ENCODE results near the gene ABLIM2. TPM values are rescaled to one million over a fixed set of nuclear protein-coding genes. Genes with fewer than 3 reads are reported as not detected.

ABLIM2 gene
- total RNA-seq, 3 donors from 2014 or later (not counting 1 experiment from before 2014, with no cell fraction given) = 0.71 to 2.8 (median 1.3) TPM

DNA sequence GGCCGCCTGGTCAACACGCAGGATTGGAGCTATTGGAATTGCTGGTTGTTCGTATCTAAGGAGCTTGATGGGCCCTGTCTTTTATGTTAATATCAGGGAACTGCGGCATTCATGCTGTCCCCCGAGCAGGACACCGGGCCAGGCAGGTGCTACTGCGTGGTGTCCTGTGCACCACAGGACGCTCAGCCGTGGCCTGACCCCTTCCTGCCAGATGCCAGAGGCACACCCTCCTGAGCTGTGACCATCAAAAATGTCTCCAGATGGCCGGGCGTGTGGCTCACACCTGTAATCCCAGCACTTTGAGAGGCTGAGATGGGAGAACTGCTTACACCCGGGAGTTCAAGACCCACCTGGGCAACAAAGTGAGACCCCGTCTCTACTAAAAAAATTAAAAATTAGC lies 32.1 kb downstream of the ABLIM2 start:
- Mint-ChIP-seq H3K27me3 (ENCODE audit: low read depth in 2 of 2) (peaks cover 0 to 6% of the 10 kb centered on the region in 2 donors), H3K36me3 (no peaks in the 10 kb centered on the region), H3K4me3 (no peak overlapping the region), H3K9me3 (no peaks in the 10 kb centered on the region), H3K4me1 (no peaks in the 10 kb centered on the region), H3K27ac (no peak overlapping the region)
- ATAC-seq (no peak), DNase-seq (no peak)
- no peak for TF ChIP-seq CTCF (IDR thresholded peaks at IDR 0.05)
- Histone ChIP-seq H3K4me1 (ENCODE audit: control insufficient read depth, insufficient read depth, low read length) (no peaks in the 10 kb centered on the region), H3K27me3 (ENCODE audit: control insufficient read depth, insufficient read depth, low read length) (peaks cover 2% of the 10 kb centered on the region), H3K27ac (ENCODE audit: low read length) (no peak overlapping the region), H3K9me3 (ENCODE audit: control insufficient read depth, insufficient read depth, low read length) (no peaks in the 10 kb centered on the region), H3K4me3 (ENCODE audit: low read length) (no peak overlapping the region), H3K36me3 (ENCODE audit: control insufficient read depth, insufficient read depth, low read length) (no peaks in the 10 kb centered on the region)
- intact Hi-C loops (cut with micrococcal nuclease) = no loop called here
- 89% methylated on average over 13 of the region's 13 CpGs for WGBS (ENCODE audit: insufficient coverage)

GRCh38 chr4:8125526-8126056 lies 33.0 kb downstream of the ABLIM2 start:
- Histone ChIP-seq H3K27me3 (ENCODE audit: control insufficient read depth, insufficient read depth, low read length) (peaks cover 2% of the 10 kb centered on the region), H3K9me3 (ENCODE audit: control insufficient read depth, insufficient read depth, low read length) (no peaks in the 10 kb centered on the region), H3K4me3 (ENCODE audit: low read length) (no peak overlapping the region), H3K27ac (ENCODE audit: low read length) (no peak overlapping the region), H3K4me1 (ENCODE audit: control insufficient read depth, insufficient read depth, low read length) (no peaks in the 10 kb centered on the region), H3K36me3 (ENCODE audit: control insufficient read depth, insufficient read depth, low read length) (no peaks in the 10 kb centered on the region)
- DNase-seq = no peak
- peaks cover 0 to 6% of the 10 kb centered on the region in 2 donors for H3K27me3 Mint-ChIP-seq (ENCODE audit: low read depth in 2 of 2)
- H3K4me3 Mint-ChIP-seq = no peak overlapping the region
- no peak for TF ChIP-seq CTCF (IDR thresholded peaks at IDR 0.05)
- H3K36me3 Mint-ChIP-seq = no peaks in the 10 kb centered on the region
- intact Hi-C loops (cut with micrococcal nuclease) = no loop called here
- no peaks in the 10 kb centered on the region for H3K9me3 Mint-ChIP-seq
- 88% methylated on average over 20 of the region's 20 CpGs for WGBS (ENCODE audit: insufficient coverage)
- no peak for ATAC-seq
- no peak overlapping the region for H3K27ac Mint-ChIP-seq
- no peaks in the 10 kb centered on the region for H3K4me1 Mint-ChIP-seq

- H3K27ac Mint-ChIP-seq = no peak overlapping the region
- Histone ChIP-seq H3K27me3 (ENCODE audit: control insufficient read depth, insufficient read depth, low read length) (no peaks in the 10 kb centered on the region), H3K27ac (ENCODE audit: low read length) (no peak overlapping the region), H3K36me3 (ENCODE audit: control insufficient read depth, insufficient read depth, low read length) (no peaks in the 10 kb centered on the region), H3K9me3 (ENCODE audit: control insufficient read depth, insufficient read depth, low read length) (no peaks in the 10 kb centered on the region), H3K4me3 (ENCODE audit: low read length) (no peak overlapping the region), H3K4me1 (ENCODE audit: control insufficient read depth, insufficient read depth, low read length) (no peaks in the 10 kb centered on the region)
- intact Hi-C loops (cut with micrococcal nuclease) = no loop called here
- 43% methylated on average over 5 of the region's 5 CpGs for WGBS (ENCODE audit: insufficient coverage)
- no peaks in the 10 kb centered on the region for H3K9me3 Mint-ChIP-seq
- no peaks in the 10 kb centered on the region for H3K36me3 Mint-ChIP-seq
- H3K4me3 Mint-ChIP-seq = no peak overlapping the region
- no peaks in the 10 kb centered on the region for H3K4me1 Mint-ChIP-seq
- H3K27me3 Mint-ChIP-seq (ENCODE audit: low read depth in 2 of 2) = peaks cover 0 to 9% of the 10 kb centered on the region in 2 donors
- TF ChIP-seq CTCF (IDR thresholded peaks at IDR 0.05) = no peak
- ATAC-seq (no peak), DNase-seq (no peak)
These were observed 34.7 kb downstream of the ABLIM2 start for GRCh38 chr4:8123870-8124269.

DNA sequence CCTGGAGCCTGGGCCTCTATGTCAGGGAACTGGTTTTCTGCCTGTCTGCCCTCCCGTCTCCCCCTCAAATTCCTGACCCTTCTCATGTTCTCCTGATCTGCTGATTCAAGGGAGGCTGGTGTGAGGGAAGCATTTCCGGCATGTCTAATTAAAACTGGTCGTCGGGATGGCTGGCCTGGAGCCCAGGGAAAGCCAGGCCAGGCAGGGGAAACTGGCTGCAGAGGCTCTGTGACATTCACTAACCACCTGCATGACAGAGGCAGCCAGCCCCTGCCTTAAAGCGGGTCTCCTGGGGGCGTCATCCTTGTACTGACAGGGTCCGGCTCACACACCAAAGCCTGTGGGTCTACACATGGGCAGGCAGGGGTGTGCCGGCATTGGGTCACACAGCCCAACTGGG lies 35.2 kb downstream of the ABLIM2 start:
- ATAC-seq = no peak
- TF ChIP-seq CTCF (IDR thresholded peaks at IDR 0.05) = no peak
- H3K4me1 Mint-ChIP-seq = no peaks in the 10 kb centered on the region

More for the DNA sequence above, 35.2 kb downstream of the ABLIM2 start:
- Mint-ChIP-seq H3K27ac (no peak overlapping the region), H3K36me3 (no peaks in the 10 kb centered on the region), H3K4me3 (no peak overlapping the region), H3K27me3 (ENCODE audit: low read depth in 2 of 2) (peaks cover 0 to 9% of the 10 kb centered on the region in 2 donors), H3K9me3 (no peaks in the 10 kb centered on the region)
- H3K4me3 ChIP-seq (ENCODE audit: low read length) = no peak overlapping the region
- no peak overlapping the region for H3K27ac ChIP-seq (ENCODE audit: low read length)
- no peaks in the 10 kb centered on the region for H3K9me3 ChIP-seq (ENCODE audit: control insufficient read depth, insufficient read depth, low read length)
- WGBS (ENCODE audit: insufficient coverage) = 69% methylated on average over 8 of the region's 8 CpGs
- intact Hi-C loops (cut with micrococcal nuclease) = no loop called here
- DNase-seq = no peak
- H3K4me1 ChIP-seq (ENCODE audit: control insufficient read depth, insufficient read depth, low read length) = no peaks in the 10 kb centered on the region
- H3K36me3 ChIP-seq (ENCODE audit: control insufficient read depth, insufficient read depth, low read length) = no peaks in the 10 kb centered on the region
- no peaks in the 10 kb centered on the region for H3K27me3 ChIP-seq (ENCODE audit: control insufficient read depth, insufficient read depth, low read length)
